Omental fat pad (tissue), 4 donors: ENCODE data around the gene PATL2. TPM values are rescaled to one million over a fixed set of nuclear protein-coding genes. Genes with fewer than 3 reads are reported as not detected.
"Not testable (repeated sequence)": the region's sequence is repeated elsewhere in the genome, so short reads cannot be mapped to it uniquely, and the experiment has no call there.

ENCODE experiments used
- ATAC-seq: fragments of 150-250 bp; one replicate; pipeline ENCODE4 v1.9.1; 2016; ENCODE audit warnings: mild to moderate bottlenecking, moderate library complexity; ENCODE audit not compliant: low FRiP score
- DNase-seq: peaks from one replicate; pipeline ENCODE4 v3.0.0-alpha.2; 2019; ENCODE audit warnings: low spot score
- CTCF ChIP-seq, 3 donors: fragments of 450-650 bp; IDR thresholded peaks; one replicate each; pipeline ENCODE4 v1.5.1; 2016 to 2017; ENCODE audit warnings: antibody characterized with exemption in 3 of 3, mild to moderate bottlenecking in 3 of 3, moderate library complexity in 2 of 3
- total RNA-seq, 4 donors: library from RNA; depleted of rRNA; stranded (reverse); fragments of >200 nt; gene quantifications; one replicate each; pipeline ENCODE4 v1.1.0, GENCODE V29; 2016

The PATL2 gene
- total RNA-seq, 4 donors from 2014 or later: 1.0 to 5.4 (median 2.1) TPM

- ATAC-seq: no peak
- DNase-seq: no peak
- TF ChIP-seq CTCF (IDR thresholded peaks at IDR 0.05): no peak
Observed at GRCh38 chr15:44726136-44726535, 15.0 kb upstream of the PATL2 start.

- no peak for TF ChIP-seq CTCF (IDR thresholded peaks at IDR 0.05)
- ATAC-seq (no peak), DNase-seq (no peak)
Observed at GRCh38 chr15:44722011-44722410, 10.9 kb upstream of the PATL2 start.

GRCh38 chr15:44720460-44721176 is 9.5 kb upstream of the PATL2 start:
- TF ChIP-seq CTCF (IDR thresholded peaks at IDR 0.05): no peak
- ATAC-seq (no peak), DNase-seq (no peak)

- not testable (repeated sequence) for DNase-seq, ATAC-seq
Observed at GRCh38 chr15:44720000-44720435, 8.9 kb upstream of the PATL2 start.

- ATAC-seq: no peak
- no peak for TF ChIP-seq CTCF (IDR thresholded peaks at IDR 0.05)
- DNase-seq: no peak
Observed at GRCh38 chr15:44719293-44719999, 8.3 kb upstream of the PATL2 start.

- ATAC-seq: no peak
- no peak for TF ChIP-seq CTCF (IDR thresholded peaks at IDR 0.05)
- DNase-seq: no peak
Observed at GRCh38 chr15:44718927-44719292, 7.8 kb upstream of the PATL2 start.

GRCh38 chr15:44718180-44718926 is 7.2 kb upstream of the PATL2 start:
- ATAC-seq (no peak), DNase-seq (no peak)
- TF ChIP-seq CTCF (IDR thresholded peaks at IDR 0.05): no peak
